Spleen (tissue), 11 donors: ENCODE results near the gene HOXA10. TPM values are rescaled to one million over a fixed set of nuclear protein-coding genes. Genes with fewer than 3 reads are reported as not detected.
A peak's percentile ranks its signal among the peaks of the same experiment; 100 is the strongest.

Experiments used
- DNase-seq: peaks from one replicate; pipeline ENCODE4 v3.0.0-alpha.2; 2020
- H3K27ac ChIP-seq, 8 donors: fragments of 200-600 bp; sonication (generic) in 7 of 8; 1 replicate in 4 of 8; 2 replicates in 4 of 8; pipeline versions ENCODE4 v1.5.0 to v1.8.0; 2016 to 2021; ENCODE audit warnings: inconsistent platforms in 4 of 8, mild to moderate bottlenecking in 4 of 8, moderate library complexity in 1 of 8
- H3K27me3 ChIP-seq, 7 donors: fragments of 200-600 bp; sonication (generic) in 6 of 7; replicated peaks in 1 of 7; 1 replicate in 4 of 7; 2 replicates in 3 of 7; pipeline versions ENCODE4 v1.5.0 to v1.8.0; 2016 to 2021; ENCODE audit warnings: inconsistent platforms in 3 of 7, mild to moderate bottlenecking in 1 of 7
- H3K36me3 ChIP-seq, 6 donors: fragments of 200-600 bp; sonication (generic) in 5 of 6; 1 replicate in 4 of 6; 2 replicates in 2 of 6; pipeline versions ENCODE4 v1.5.0 to v1.8.0; 2016 to 2021; ENCODE audit warnings: inconsistent platforms in 2 of 6
- H3K4me1 ChIP-seq, 6 donors: fragments of 200-600 bp; sonication (generic) in 5 of 6; 1 replicate in 3 of 6; 2 replicates in 3 of 6; pipeline versions ENCODE4 v1.5.0 to v1.8.0; 2016 to 2021; ENCODE audit warnings: inconsistent platforms in 3 of 6
- H3K4me3 ChIP-seq, 8 donors: fragments of 200-600 bp; sonication (generic) in 7 of 8; 1 replicate in 4 of 8; 2 replicates in 4 of 8; pipeline versions ENCODE4 v1.5.0 to v1.8.0; 2016 to 2021; ENCODE audit warnings: inconsistent platforms in 4 of 8, mild to moderate bottlenecking in 4 of 8, moderate library complexity in 2 of 8
- H3K9me3 ChIP-seq, 8 donors: fragments of 200-600 bp; sonication (generic) in 7 of 8; 1 replicate in 4 of 8; 2 replicates in 4 of 8; pipeline versions ENCODE4 v1.5.0 to v1.8.0; 2016 to 2021; ENCODE audit warnings: inconsistent platforms in 4 of 8
- CTCF ChIP-seq, 11 experiments: fragments of 200-600 bp in 7 of 11; fragments of 450-650 bp in 4 of 11; sonication (generic) in 4 of 11; IDR thresholded peaks in 8 of 11; conservative IDR thresholded peaks in 3 of 11; 1 replicate in 7 of 11; 2 replicates in 4 of 11; pipeline versions ENCODE4 v1.4.0 to v1.8.0; 2016 to 2021; ENCODE audit warnings: antibody characterized with exemption in 11 of 11, inconsistent platforms in 4 of 11, mild to moderate bottlenecking in 1 of 11
- POLR2A ChIP-seq, 3 donors: fragments of 450-650 bp; IDR thresholded peaks; one replicate each; pipeline ENCODE4 v1.5.1; 2017; ENCODE audit warnings: antibody characterized with exemption in 3 of 3, mild to moderate bottlenecking in 1 of 3
- POLR2AphosphoS5 ChIP-seq, 3 donors: sonication (generic); formaldehyde crosslinking; IDR thresholded peaks; one replicate each; pipeline ENCODE4 v1.5.1; 2017; ENCODE audit warnings: antibody characterized with exemption in 3 of 3
- WGBS, 5 donors: extraction: QIAGEN DNeasy Blood & Tissue Kit in 3 of 5; methylation state at CpG; one replicate each; pipeline versions ENCODE4 v1.1.5 to v1.1.7; 2013 to 2018; 5-methylcytosine and 5-hydroxymethylcytosine counted together
- intact Hi-C: fragments of 100-400 bp; cut with DNase I; formaldehyde crosslinking; loops from one replicate; pipeline ENCODE4 v1.15.0; 2023; ENCODE audit warnings: low total_unique reads
- polyA plus RNA-seq, 3 donors: library from polyadenylated mRNA; stranded (reverse); fragments of 200-250 nt; gene quantifications; one replicate each; pipeline ENCODE4 v1.2.1, GENCODE V29; 2013
- total RNA-seq, 7 donors: library from RNA; depleted of rRNA in 3 of 7; stranded (reverse); fragments of >200 nt in 3 of 7; fragmentation: NEBNext Ultra II Directional in 4 of 7; extraction: Animal tissue kit (Norgen Biotek cat#: 25700) in 4 of 7; gene quantifications; one replicate each; pipeline versions ENCODE4 v1.1.0 to v1.2.1, GENCODE V29; 2016 to 2021
- donor health status: healthy with polysubstance abuse.
- donor health status: DM: no; HTN: no; CAD: no; lungs with moderate emphysema.
- donor health status: DM: no; HTN: no; CAD: no.
- donor health status: Bipolar disorder and iron deficiency.
- donor health status: healthy.
- donor health status: DM: no; HTN: no; CAD: no.
- donor health status: DM: yes; HTN: yes; CAD: no.

HOXA10 gene
- total and polyA plus RNA-seq, 10 donors = 0.05 to 0.72 (median 0.20) TPM; not detected in 4

GRCh38 chr7:27164367-27165088 is 9.6 kb downstream of the HOXA10 start:
- H3K36me3 ChIP-seq = no peaks in the 10 kb centered on the region
- peak overlapping the region; percentile 6 to 65 (median 40) for H3K4me3 ChIP-seq
- DNase-seq = peak; percentile 77
- WGBS, 5 donors = 4 to 13% (median 5%) methylated on average over 36 to 47 of the region's 47 CpGs
- H3K27me3 ChIP-seq = peaks cover 26 to 100% (median 93%) of the 10 kb centered on the region in 7 donors
- intact Hi-C loops = loop anchor here (5.0 to 10.0 kb wide), 3 partner anchors 482 to 1300 kb away; no protein-coding TSS in a partner anchor
- H3K27ac ChIP-seq = peak overlapping the region in 3 of 8 donors; percentile 46 to 73 (median 56)
- H3K9me3 ChIP-seq = peaks cover 0 to 15% (median 0%) of the 10 kb centered on the region in 8 donors
- TF ChIP-seq CTCF (IDR thresholded peaks at IDR 0.05 in 8 of 11, conservative IDR thresholded peaks at IDR 0.05 in 3 of 11) (peak in 1 of 11 experiments; percentile 10), POLR2AphosphoS5 (IDR thresholded peaks at IDR 0.05) (no peak)
- H3K4me1 ChIP-seq = peaks cover 20 to 90% (median 64%) of the 10 kb centered on the region in 6 donors

GRCh38 chr7:27164045-27164366 is 10.1 kb downstream of the HOXA10 start:
- Histone ChIP-seq H3K36me3 (no peaks in the 10 kb centered on the region), H3K4me1 (peaks cover 20 to 90% (median 59%) of the 10 kb centered on the region in 6 donors), H3K27me3 (peaks cover 25 to 100% (median 93%) of the 10 kb centered on the region in 7 donors), H3K9me3 (peaks cover 0 to 15% (median 0%) of the 10 kb centered on the region in 8 donors), H3K4me3 (peak overlapping the region in 5 of 8 donors; percentile 32 to 65 (median 43)), H3K27ac (no peak overlapping the region)
- peak in 1 of 11 experiments; percentile 7 for TF ChIP-seq CTCF (IDR thresholded peaks at IDR 0.05 in 8 of 11, conservative IDR thresholded peaks at IDR 0.05 in 3 of 11)
- no peak for TF ChIP-seq POLR2A (IDR thresholded peaks at IDR 0.05)
- TF ChIP-seq POLR2AphosphoS5 (IDR thresholded peaks at IDR 0.05) = no peak
- 14 to 30% (median 24%) methylated on average over 12 of the region's 12 CpGs for WGBS, 5 donors
- intact Hi-C loops = loop anchor here (5.0 to 10.0 kb wide), 3 partner anchors 482 to 1299 kb away; no protein-coding TSS in a partner anchor
- DNase-seq = no peak

GRCh38 chr7:27163288-27164044 is 10.7 kb downstream of the HOXA10 start:
- TF ChIP-seq POLR2AphosphoS5 (IDR thresholded peaks at IDR 0.05) = no peak
- TF ChIP-seq POLR2A (IDR thresholded peaks at IDR 0.05) = no peak
- TF ChIP-seq CTCF (IDR thresholded peaks at IDR 0.05 in 8 of 11, conservative IDR thresholded peaks at IDR 0.05 in 3 of 11) = no peak
- intact Hi-C loops = loop anchor here (5.0 to 10.0 kb wide), 3 partner anchors 481 to 1299 kb away; no protein-coding TSS in a partner anchor
- H3K36me3 ChIP-seq = no peaks in the 10 kb centered on the region
- peaks cover 20 to 90% (median 62%) of the 10 kb centered on the region in 6 donors for H3K4me1 ChIP-seq
- WGBS, 5 donors = 24 to 55% (median 36%) methylated on average over 24 of the region's 24 CpGs
- peaks cover 23 to 100% (median 93%) of the 10 kb centered on the region in 7 donors for H3K27me3 ChIP-seq
- peak overlapping the region in 3 of 8 donors; percentile 43 to 65 (median 50) for H3K4me3 ChIP-seq
- peaks cover 0 to 15% (median 0%) of the 10 kb centered on the region in 8 donors for H3K9me3 ChIP-seq
- peak; percentile 52 for DNase-seq
- H3K27ac ChIP-seq = no peak overlapping the region
